Keratinocyte (primary cell): ENCODE measurements around the gene MAML2. TPM values are rescaled to one million over a fixed set of nuclear protein-coding genes. Genes with fewer than 3 reads are reported as not detected.

Experiments
- DNase-seq: peaks from one replicate; pipeline ENCODE4 v3.0.0-alpha.2; 2011; ENCODE audit warnings: low read depth, missing footprints, low spot score
- FAIRE-seq: peaks from 2 replicates; lab custom pipeline; 2011; peaks lifted over from hg19 to GRCh38; lab: Jason Lieb, UNC
- H2AFZ ChIP-seq: 2 replicates; pipeline ENCODE4 v1.6.0; 2012; ENCODE audit warnings: low read length, control low read depth, inconsistent platforms; ENCODE audit not compliant: control insufficient read depth
- H3K27ac ChIP-seq: 2 replicates; pipeline ENCODE4 v1.5.1; 2011; ENCODE audit warnings: low read length; ENCODE audit not compliant: control insufficient read depth, insufficient read depth
- H3K27me3 ChIP-seq: 3 replicates; pipeline ENCODE4 v1.6.0; 2011; ENCODE audit warnings: low read length; ENCODE audit not compliant: control insufficient read depth, insufficient read depth; ENCODE audit errors: extremely low read depth
- H3K36me3 ChIP-seq, 2 experiments: 2 replicates in 1 of 2; 3 replicates in 1 of 2; pipeline ENCODE4 v1.5.1; 2011; ENCODE audit warnings: low read length in 2 of 2, mild to moderate bottlenecking in 1 of 2; ENCODE audit not compliant: control insufficient read depth in 2 of 2, insufficient read depth in 2 of 2; ENCODE audit errors: extremely low read depth in 1 of 2
- H3K4me1 ChIP-seq: 3 replicates; pipeline ENCODE4 v1.5.1; 2011; ENCODE audit warnings: low read length; ENCODE audit not compliant: control insufficient read depth, insufficient read depth; ENCODE audit errors: extremely low read depth
- H3K4me2 ChIP-seq: 3 replicates; pipeline ENCODE4 v1.6.0; 2011; ENCODE audit warnings: low read depth, low read length; ENCODE audit not compliant: control insufficient read depth, insufficient read depth; ENCODE audit errors: extremely low read depth
- H3K4me3 ChIP-seq, 3 experiments: fragments of 200-600 bp in 1 of 3; sonication (generic) in 1 of 3; 2 replicates in 2 of 3; 3 replicates in 1 of 3; pipeline ENCODE4 v1.5.1; 2011 to 2016; ENCODE audit warnings: low read length in 3 of 3, mild to moderate bottlenecking in 3 of 3, control low read depth in 2 of 3, inconsistent platforms in 1 of 3, low read depth in 1 of 3, mixed read lengths in 1 of 3, mixed run types in 1 of 3, moderate library complexity in 1 of 3; ENCODE audit not compliant: control insufficient read depth in 2 of 3, insufficient read depth in 2 of 3; ENCODE audit errors: extremely low read depth in 1 of 3
- H3K79me2 ChIP-seq: 2 replicates; pipeline ENCODE4 v1.6.0; 2012; ENCODE audit warnings: low read length; ENCODE audit not compliant: control insufficient read depth, insufficient read depth
- H3K9ac ChIP-seq: 3 replicates; pipeline ENCODE4 v1.6.0; 2011; ENCODE audit warnings: low read length; ENCODE audit not compliant: control insufficient read depth, insufficient read depth; ENCODE audit errors: extremely low read depth
- H3K9me1 ChIP-seq: 3 replicates; pipeline ENCODE4 v1.6.0; 2011; ENCODE audit warnings: low read length; ENCODE audit not compliant: control insufficient read depth, insufficient read depth; ENCODE audit errors: extremely low read depth
- H3K9me3 ChIP-seq: 2 replicates; pipeline ENCODE4 v1.5.1; 2012; ENCODE audit warnings: low read depth, low read length; ENCODE audit not compliant: control insufficient read depth
- H4K20me1 ChIP-seq: 3 replicates; pipeline ENCODE4 v1.6.0; 2011; ENCODE audit warnings: low read length; ENCODE audit not compliant: control insufficient read depth, insufficient read depth; ENCODE audit errors: extremely low read depth
- EZH2 ChIP-seq: IDR thresholded peaks from one replicate; pipeline ENCODE4 v1.6.1; 2012; ENCODE audit warnings: inconsistent platforms, mild to moderate bottlenecking, low read length, moderate library complexity
- dilution Hi-C: fragments of 300-500 bp; cut with MboI; formaldehyde crosslinking; loops from one replicate; pipeline ENCODE4 v1.7.0; 2020; ENCODE audit warnings: low sequenced_read_pairs; ENCODE audit not compliant: extremely low pct_ligation_motif_present
- polyA plus RNA-seq, 5 experiments: library from polyadenylated mRNA; depleted of rRNA in 3 of 5; stranded (reverse) in 3 of 5; stranded (forward) in 1 of 5; unstranded in 1 of 5; fragments of >200 nt; gene quantifications; 1 replicate in 1 of 5; 2 replicates in 3 of 5; 3 replicates in 1 of 5; pipeline versions ENCODE4 v1.2.1 to v1.2.3, GENCODE V29; 2011 to 2012; ENCODE audit warnings: missing spikeins in 2 of 5, low read depth in 1 of 5, low replicate concordance in 1 of 5
- TF ChIP-seq, protein P1 (sequence below), 3 experiments: IDR thresholded peaks in 1 of 3; conservative IDR thresholded peaks in 1 of 3; optimal IDR thresholded peaks in 1 of 3; 2 replicates in 2 of 3; 3 replicates in 1 of 3; pipeline versions ENCODE3 to v1.5.1; 2011; ENCODE audit warnings: low read length in 3 of 3, mild to moderate bottlenecking in 3 of 3, moderate library complexity in 2 of 3, control low read depth in 1 of 3, inconsistent platforms in 1 of 3; ENCODE audit not compliant: insufficient read depth in 2 of 3; ENCODE audit errors: extremely low read depth in 1 of 3

The MAML2 gene
- polyA plus RNA-seq, 1 donor (not counting 4 experiments of a cell fraction or from before 2014, with no cell fraction given): 4.2 TPM

DNA sequence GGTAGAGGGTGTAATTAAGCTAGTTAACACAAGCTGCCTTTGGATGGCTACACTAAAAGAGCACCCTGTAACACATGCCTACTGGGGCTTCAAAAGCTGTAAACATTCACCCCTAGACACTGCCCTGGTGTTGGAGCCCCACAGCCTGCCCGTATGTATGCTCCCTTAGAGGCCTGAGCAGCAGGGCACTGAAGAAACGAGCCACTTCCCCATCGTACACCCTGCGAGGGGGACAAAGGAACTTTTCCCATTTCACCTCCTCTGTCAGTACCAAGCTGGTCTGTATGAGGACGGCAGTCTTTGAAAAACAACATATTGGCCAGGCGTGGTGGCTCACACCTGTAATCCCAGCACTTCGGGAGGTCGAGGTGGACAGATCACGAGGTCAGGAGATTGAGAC is 77.0 kb downstream of the MAML2 start:
- H2AFZ ChIP-seq: no peak overlapping the region
- H3K27me3 ChIP-seq: no peaks in the 10 kb centered on the region
- H3K9me1 ChIP-seq: no peaks in the 10 kb centered on the region
- H4K20me1 ChIP-seq: no peaks in the 10 kb centered on the region
- no peaks in the 10 kb centered on the region for H3K36me3 ChIP-seq
- no peak overlapping the region for H3K4me3 ChIP-seq
- dilution Hi-C loops: no loop called here
- no peak overlapping the region for H3K9ac ChIP-seq
- H3K79me2 ChIP-seq: no peaks in the 10 kb centered on the region
- no peak for TF ChIP-seq EZH2
- TF ChIP-seq, protein P1, sequence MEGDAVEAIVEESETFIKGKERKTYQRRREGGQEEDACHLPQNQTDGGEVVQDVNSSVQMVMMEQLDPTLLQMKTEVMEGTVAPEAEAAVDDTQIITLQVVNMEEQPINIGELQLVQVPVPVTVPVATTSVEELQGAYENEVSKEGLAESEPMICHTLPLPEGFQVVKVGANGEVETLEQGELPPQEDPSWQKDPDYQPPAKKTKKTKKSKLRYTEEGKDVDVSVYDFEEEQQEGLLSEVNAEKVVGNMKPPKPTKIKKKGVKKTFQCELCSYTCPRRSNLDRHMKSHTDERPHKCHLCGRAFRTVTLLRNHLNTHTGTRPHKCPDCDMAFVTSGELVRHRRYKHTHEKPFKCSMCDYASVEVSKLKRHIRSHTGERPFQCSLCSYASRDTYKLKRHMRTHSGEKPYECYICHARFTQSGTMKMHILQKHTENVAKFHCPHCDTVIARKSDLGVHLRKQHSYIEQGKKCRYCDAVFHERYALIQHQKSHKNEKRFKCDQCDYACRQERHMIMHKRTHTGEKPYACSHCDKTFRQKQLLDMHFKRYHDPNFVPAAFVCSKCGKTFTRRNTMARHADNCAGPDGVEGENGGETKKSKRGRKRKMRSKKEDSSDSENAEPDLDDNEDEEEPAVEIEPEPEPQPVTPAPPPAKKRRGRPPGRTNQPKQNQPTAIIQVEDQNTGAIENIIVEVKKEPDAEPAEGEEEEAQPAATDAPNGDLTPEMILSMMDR (optimal IDR thresholded peaks at IDR 0.05 in 1 of 3, IDR thresholded peaks at IDR 0.05 in 1 of 3, conservative IDR thresholded peaks at IDR 0.05 in 1 of 3; ENCODE audit: extremely low read depth in 1 of 3, insufficient read depth in 2 of 3, low read length in 3 of 3): no peak
- H3K9me3 ChIP-seq: no peaks in the 10 kb centered on the region
- H3K27ac ChIP-seq: no peak overlapping the region
- no peak for FAIRE-seq
- H3K4me2 ChIP-seq: no peak overlapping the region
- H3K4me1 ChIP-seq: peaks cover 11% of the 10 kb centered on the region
- DNase-seq: no peak

DNA sequence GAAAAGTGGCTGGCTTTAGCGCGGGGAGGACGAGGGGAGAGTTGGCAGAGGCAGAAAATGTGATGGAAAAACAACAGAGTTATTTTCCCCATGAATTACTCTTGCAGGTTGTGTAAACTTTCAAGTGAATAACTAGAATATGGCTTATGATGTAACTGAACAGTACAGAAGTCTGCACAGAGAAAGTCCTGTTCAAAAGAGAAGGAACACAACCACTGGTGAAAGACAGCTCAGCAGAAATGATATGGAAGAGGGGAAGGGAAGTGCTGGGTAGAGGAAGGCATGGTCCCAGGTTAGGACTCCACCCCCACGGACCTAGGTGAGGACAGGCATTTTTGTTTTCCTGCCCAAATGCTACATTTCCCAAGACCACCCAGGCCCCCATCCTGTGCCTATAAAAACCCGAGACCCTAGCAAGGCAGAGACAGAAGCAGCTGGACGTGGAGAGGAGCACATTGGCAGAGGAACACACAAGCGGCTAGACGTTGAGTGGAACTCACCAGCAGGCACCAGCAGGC is 77.7 kb downstream of the MAML2 start:
- Histone ChIP-seq H3K4me2 (no peak overlapping the region), H4K20me1 (no peaks in the 10 kb centered on the region), H3K9ac (no peak overlapping the region), H3K27ac (no peak overlapping the region), H3K27me3 (no peaks in the 10 kb centered on the region), H3K36me3 (no peaks in the 10 kb centered on the region), H3K4me1 (peaks cover 12% of the 10 kb centered on the region), H2AFZ (no peak overlapping the region), H3K79me2 (no peaks in the 10 kb centered on the region), H3K9me3 (no peaks in the 10 kb centered on the region), H3K9me1 (no peaks in the 10 kb centered on the region), H3K4me3 (no peak overlapping the region)
- FAIRE-seq (no peak), DNase-seq (no peak)
- dilution Hi-C loops: no loop called here
- TF ChIP-seq, protein P1 (optimal IDR thresholded peaks at IDR 0.05 in 1 of 3, IDR thresholded peaks at IDR 0.05 in 1 of 3, conservative IDR thresholded peaks at IDR 0.05 in 1 of 3; ENCODE audit: extremely low read depth in 1 of 3, insufficient read depth in 2 of 3, low read length in 3 of 3): no peak
- TF ChIP-seq EZH2: no peak
